ENCODE data around the gene ABCD2. TPM values are rescaled to one million over a fixed set of nuclear protein-coding genes. Genes with fewer than 3 reads are reported as not detected.

Gene ABCD2
- total RNA-seq, 3 donors from 2014 or later (not counting 1 experiment from before 2014, with no cell fraction given) = 0.35 to 2.4 (median 0.75) TPM

DNA sequence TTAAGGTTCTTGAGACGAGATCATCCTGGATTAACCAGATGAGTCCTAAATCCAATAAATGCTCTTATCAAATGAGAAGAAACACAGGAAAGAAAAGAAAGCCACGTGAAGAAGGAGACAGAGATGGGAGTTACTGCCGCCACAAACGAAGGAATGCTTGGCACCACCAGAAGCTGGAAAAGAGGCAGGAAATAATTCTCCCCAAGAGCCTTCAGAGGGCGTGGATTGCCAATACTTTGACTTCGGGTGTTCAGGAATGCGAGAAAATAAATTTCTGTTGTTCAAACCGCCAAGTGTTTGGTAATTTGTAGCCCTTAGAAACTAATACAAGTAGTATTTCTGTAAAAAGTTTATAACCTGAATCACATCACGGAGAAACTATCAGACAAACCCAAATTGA lies 31.3 kb downstream of the ABCD2 start:
- H3K4me1 ChIP-seq (ENCODE audit: control insufficient read depth, insufficient read depth, low read length) = no peaks in the 10 kb centered on the region
- no peak overlapping the region for H3K27ac ChIP-seq (ENCODE audit: low read length)
- WGBS (ENCODE audit: insufficient coverage) = 89% methylated on average over 7 of the region's 9 CpGs
- H3K9me3 ChIP-seq (ENCODE audit: control insufficient read depth, insufficient read depth, low read length) = no peaks in the 10 kb centered on the region
- no peak for ATAC-seq
- H3K4me3 Mint-ChIP-seq = no peak overlapping the region
- no peaks in the 10 kb centered on the region for H3K9me3 Mint-ChIP-seq
- DNase-seq = no peak
- H3K4me1 Mint-ChIP-seq = no peaks in the 10 kb centered on the region
- H3K36me3 ChIP-seq (ENCODE audit: control insufficient read depth, insufficient read depth, low read length) = peaks cover 2% of the 10 kb centered on the region
- H3K4me3 ChIP-seq (ENCODE audit: low read length) = no peak overlapping the region
- H3K27me3 Mint-ChIP-seq (ENCODE audit: low read depth in 2 of 2) = peaks cover 0 to 4% of the 10 kb centered on the region in 2 donors
- no peaks in the 10 kb centered on the region for H3K27me3 ChIP-seq (ENCODE audit: control insufficient read depth, insufficient read depth, low read length)
- H3K36me3 Mint-ChIP-seq = no peaks in the 10 kb centered on the region
- intact Hi-C loops (cut with micrococcal nuclease) = no loop called here
- H3K27ac Mint-ChIP-seq = no peak overlapping the region
- TF ChIP-seq, protein P1, sequence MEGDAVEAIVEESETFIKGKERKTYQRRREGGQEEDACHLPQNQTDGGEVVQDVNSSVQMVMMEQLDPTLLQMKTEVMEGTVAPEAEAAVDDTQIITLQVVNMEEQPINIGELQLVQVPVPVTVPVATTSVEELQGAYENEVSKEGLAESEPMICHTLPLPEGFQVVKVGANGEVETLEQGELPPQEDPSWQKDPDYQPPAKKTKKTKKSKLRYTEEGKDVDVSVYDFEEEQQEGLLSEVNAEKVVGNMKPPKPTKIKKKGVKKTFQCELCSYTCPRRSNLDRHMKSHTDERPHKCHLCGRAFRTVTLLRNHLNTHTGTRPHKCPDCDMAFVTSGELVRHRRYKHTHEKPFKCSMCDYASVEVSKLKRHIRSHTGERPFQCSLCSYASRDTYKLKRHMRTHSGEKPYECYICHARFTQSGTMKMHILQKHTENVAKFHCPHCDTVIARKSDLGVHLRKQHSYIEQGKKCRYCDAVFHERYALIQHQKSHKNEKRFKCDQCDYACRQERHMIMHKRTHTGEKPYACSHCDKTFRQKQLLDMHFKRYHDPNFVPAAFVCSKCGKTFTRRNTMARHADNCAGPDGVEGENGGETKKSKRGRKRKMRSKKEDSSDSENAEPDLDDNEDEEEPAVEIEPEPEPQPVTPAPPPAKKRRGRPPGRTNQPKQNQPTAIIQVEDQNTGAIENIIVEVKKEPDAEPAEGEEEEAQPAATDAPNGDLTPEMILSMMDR (IDR thresholded peaks at IDR 0.05) = no peak

DNA sequence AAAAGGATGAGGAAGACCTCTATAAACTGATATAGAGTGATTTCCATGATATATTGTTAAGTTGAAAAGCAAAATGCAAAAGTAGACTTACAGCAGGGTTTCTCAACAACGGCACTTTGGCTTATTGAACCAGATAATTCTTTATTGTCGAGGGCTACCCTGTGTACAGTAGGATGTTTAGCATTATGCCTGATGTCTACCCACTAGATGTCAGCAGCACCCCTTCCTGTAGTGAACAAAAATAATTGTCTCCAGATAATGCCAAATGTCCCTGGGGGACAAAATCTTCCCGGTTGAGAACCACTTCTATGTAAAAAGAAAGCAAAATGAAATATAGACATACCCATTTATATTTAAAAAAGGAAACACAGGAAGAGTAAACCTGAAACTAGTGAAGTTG lies 32.4 kb downstream of the ABCD2 start:
- ATAC-seq = peak in 2 of 3 donors; percentile 50 to 60
- H3K27me3 Mint-ChIP-seq (ENCODE audit: low read depth in 2 of 2) = peaks cover 0 to 4% of the 10 kb centered on the region in 2 donors
- H3K4me1 Mint-ChIP-seq = no peaks in the 10 kb centered on the region
- WGBS (ENCODE audit: insufficient coverage) = 79% methylated on average over 2 of the region's 3 CpGs
- no peaks in the 10 kb centered on the region for H3K27me3 ChIP-seq (ENCODE audit: control insufficient read depth, insufficient read depth, low read length)
- no peaks in the 10 kb centered on the region for H3K9me3 ChIP-seq (ENCODE audit: control insufficient read depth, insufficient read depth, low read length)
- intact Hi-C loops (cut with micrococcal nuclease) = loop anchor here (1.0 kb wide), 1 partner anchor 520 kb away; no protein-coding TSS in a partner anchor
- peak in 1 of 2 donors; percentile 68 for DNase-seq
- no peaks in the 10 kb centered on the region for H3K4me1 ChIP-seq (ENCODE audit: control insufficient read depth, insufficient read depth, low read length)
- no peak overlapping the region for H3K4me3 Mint-ChIP-seq
- H3K4me3 ChIP-seq (ENCODE audit: low read length) = no peak overlapping the region
- H3K36me3 Mint-ChIP-seq = no peaks in the 10 kb centered on the region
- H3K27ac ChIP-seq (ENCODE audit: low read length) = no peak overlapping the region
- peaks cover 2% of the 10 kb centered on the region for H3K36me3 ChIP-seq (ENCODE audit: control insufficient read depth, insufficient read depth, low read length)
- H3K27ac Mint-ChIP-seq = no peak overlapping the region
- H3K9me3 Mint-ChIP-seq = no peaks in the 10 kb centered on the region
- TF ChIP-seq, protein P1 (IDR thresholded peaks at IDR 0.05) = peak; percentile 20

DNA sequence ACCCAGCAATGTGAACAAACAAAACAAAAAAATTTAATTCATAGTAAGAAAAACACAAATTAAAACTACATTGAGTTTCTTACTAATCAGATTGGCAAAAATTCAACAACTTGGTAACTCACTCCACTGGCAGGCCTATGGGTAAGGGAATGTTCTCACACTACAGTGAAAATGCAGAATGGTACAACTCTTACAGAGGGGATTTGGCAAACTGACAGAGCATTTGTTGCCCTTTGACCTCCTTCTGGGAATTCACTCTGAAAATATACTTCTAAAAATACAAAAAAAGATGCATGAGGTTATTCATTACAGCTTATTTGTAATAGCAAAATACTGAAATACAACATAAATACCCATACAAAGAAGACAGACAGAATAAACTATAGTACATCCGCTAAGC lies 32.8 kb downstream of the ABCD2 start:
- Histone ChIP-seq H3K9me3 (ENCODE audit: control insufficient read depth, insufficient read depth, low read length) (no peaks in the 10 kb centered on the region), H3K4me1 (ENCODE audit: control insufficient read depth, insufficient read depth, low read length) (no peaks in the 10 kb centered on the region), H3K4me3 (ENCODE audit: low read length) (no peak overlapping the region), H3K27me3 (ENCODE audit: control insufficient read depth, insufficient read depth, low read length) (no peaks in the 10 kb centered on the region), H3K27ac (ENCODE audit: low read length) (no peak overlapping the region), H3K36me3 (ENCODE audit: control insufficient read depth, insufficient read depth, low read length) (peaks cover 2% of the 10 kb centered on the region)
- H3K36me3 Mint-ChIP-seq = no peaks in the 10 kb centered on the region
- no peaks in the 10 kb centered on the region for H3K4me1 Mint-ChIP-seq
- TF ChIP-seq, protein P1 (IDR thresholded peaks at IDR 0.05) = no peak
- DNase-seq = no peak
- ATAC-seq = no peak
- H3K27ac Mint-ChIP-seq = no peak overlapping the region
- no peaks in the 10 kb centered on the region for H3K9me3 Mint-ChIP-seq
- WGBS (ENCODE audit: insufficient coverage) = no CpG with 5 or more reads among the region's 1 CpG
- no peak overlapping the region for H3K4me3 Mint-ChIP-seq
- peaks cover 0 to 4% of the 10 kb centered on the region in 2 donors for H3K27me3 Mint-ChIP-seq (ENCODE audit: low read depth in 2 of 2)
- intact Hi-C loops (cut with micrococcal nuclease) = loop anchor here (1.0 kb wide), 1 partner anchor 520 kb away; no protein-coding TSS in a partner anchor

DNA sequence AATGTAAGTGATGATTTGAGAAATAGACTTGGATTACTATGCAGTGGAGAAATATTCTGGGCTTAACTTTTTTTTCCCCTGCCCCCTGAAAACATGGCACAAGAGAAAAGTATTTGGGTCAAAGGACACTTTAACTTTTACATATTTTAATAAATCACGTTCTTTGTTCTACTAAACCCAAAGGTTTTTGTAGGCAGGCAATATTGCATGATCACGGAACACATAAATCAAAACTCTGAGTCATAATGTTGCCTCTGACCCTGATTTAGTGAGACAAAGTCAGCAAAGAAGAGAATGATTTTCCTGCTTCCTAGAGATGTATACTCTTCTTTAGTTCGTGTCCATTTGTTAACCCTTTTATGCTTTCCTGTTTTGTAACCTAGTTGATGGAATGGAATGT lies 38.0 kb downstream of the ABCD2 start:
- ATAC-seq (no peak), DNase-seq (no peak)
- intact Hi-C loops (cut with micrococcal nuclease) = no loop called here
- no peak overlapping the region for H3K4me3 ChIP-seq (ENCODE audit: low read length)
- H3K27me3 ChIP-seq (ENCODE audit: control insufficient read depth, insufficient read depth, low read length) = no peaks in the 10 kb centered on the region
- no peaks in the 10 kb centered on the region for H3K9me3 ChIP-seq (ENCODE audit: control insufficient read depth, insufficient read depth, low read length)
- no peaks in the 10 kb centered on the region for H3K4me1 ChIP-seq (ENCODE audit: control insufficient read depth, insufficient read depth, low read length)
- WGBS (ENCODE audit: insufficient coverage) = 85% methylated on average over 2 of the region's 3 CpGs
- Mint-ChIP-seq H3K27me3 (ENCODE audit: low read depth in 2 of 2) (peaks cover 0 to 4% of the 10 kb centered on the region in 2 donors), H3K36me3 (no peaks in the 10 kb centered on the region), H3K4me3 (no peak overlapping the region), H3K4me1 (no peaks in the 10 kb centered on the region), H3K9me3 (no peaks in the 10 kb centered on the region), H3K27ac (no peak overlapping the region)
- TF ChIP-seq, protein P1 (IDR thresholded peaks at IDR 0.05) = no peak
- H3K27ac ChIP-seq (ENCODE audit: low read length) = no peak overlapping the region
- peaks cover 2% of the 10 kb centered on the region for H3K36me3 ChIP-seq (ENCODE audit: control insufficient read depth, insufficient read depth, low read length)
